ENCODE results near the gene DALRD3. TPM values are rescaled to one million over a fixed set of nuclear protein-coding genes. Genes with fewer than 3 reads are reported as not detected.

DALRD3 gene
- total RNA-seq, 2 donors from 2014 or later: 50.2 to 60.3 TPM

- H3K36me3 ChIP-seq: peaks cover 14 to 19% of the 10 kb centered on the region in 2 donors
- no peak for DNase-seq (ENCODE audit: low spot score)
- 97% methylated on average over 1 of the region's 1 CpG for WGBS
- H3K9me3 ChIP-seq: no peaks in the 10 kb centered on the region
- no peak overlapping the region for H3K27ac ChIP-seq
- no peak overlapping the region for H3K4me3 ChIP-seq
- H3K27me3 ChIP-seq (replicated peaks; ENCODE audit: insufficient read depth): no peaks in the 10 kb centered on the region
- intact Hi-C loops (cut with DNase I): no loop called here
- no peak for TF ChIP-seq POLR2A (IDR thresholded peaks at IDR 0.05)
- TF ChIP-seq CTCF (IDR thresholded peaks at IDR 0.05): no peak
- TF ChIP-seq POLR2AphosphoS5 (IDR thresholded peaks at IDR 0.05): no peak
- no peaks in the 10 kb centered on the region for H3K4me1 ChIP-seq (replicated peaks)
Measured at GRCh38 chr3:49053543-49053942, 35.2 kb upstream of the DALRD3 start.

- H3K36me3 ChIP-seq: peaks cover 0 to 17% of the 10 kb centered on the region in 2 donors
- DNase-seq (ENCODE audit: low spot score): no peak
- intact Hi-C loops (cut with DNase I): no loop called here
- no peaks in the 10 kb centered on the region for H3K4me1 ChIP-seq (replicated peaks)
- H3K27me3 ChIP-seq (replicated peaks; ENCODE audit: insufficient read depth): no peaks in the 10 kb centered on the region
- 94% methylated on average over 3 of the region's 3 CpGs for WGBS
- H3K4me3 ChIP-seq: no peak overlapping the region
- no peak overlapping the region for H3K27ac ChIP-seq
- no peak for TF ChIP-seq POLR2AphosphoS5 (IDR thresholded peaks at IDR 0.05)
- no peak for TF ChIP-seq POLR2A (IDR thresholded peaks at IDR 0.05)
- TF ChIP-seq CTCF (IDR thresholded peaks at IDR 0.05): no peak
- H3K9me3 ChIP-seq: no peaks in the 10 kb centered on the region
Measured at GRCh38 chr3:49035281-49035680, 16.9 kb upstream of the DALRD3 start.

GRCh38 chr3:49034650-49035049 is 16.3 kb upstream of the DALRD3 start:
- intact Hi-C loops (cut with DNase I): no loop called here
- Histone ChIP-seq H3K27me3 (replicated peaks; ENCODE audit: insufficient read depth) (no peaks in the 10 kb centered on the region), H3K9me3 (no peaks in the 10 kb centered on the region), H3K4me1 (replicated peaks) (no peaks in the 10 kb centered on the region), H3K27ac (no peak overlapping the region), H3K4me3 (no peak overlapping the region), H3K36me3 (peaks cover 0 to 17% of the 10 kb centered on the region in 2 donors)
- DNase-seq (ENCODE audit: low spot score): no peak
- WGBS: 64% methylated on average over 2 of the region's 2 CpGs
- TF ChIP-seq CTCF (IDR thresholded peaks at IDR 0.05) (no peak), POLR2A (IDR thresholded peaks at IDR 0.05) (no peak), POLR2AphosphoS5 (IDR thresholded peaks at IDR 0.05) (no peak)

GRCh38 chr3:49032646-49033304 is 14.4 kb upstream of the DALRD3 start:
- intact Hi-C loops (cut with DNase I): no loop called here
- Histone ChIP-seq H3K4me3 (no peak overlapping the region), H3K9me3 (no peaks in the 10 kb centered on the region), H3K36me3 (peaks cover 0 to 17% of the 10 kb centered on the region in 2 donors), H3K27me3 (replicated peaks; ENCODE audit: insufficient read depth) (no peaks in the 10 kb centered on the region), H3K27ac (no peak overlapping the region), H3K4me1 (replicated peaks) (peaks cover 6% of the 10 kb centered on the region)
- DNase-seq (ENCODE audit: low spot score): no peak
- WGBS: 87% methylated on average over 6 of the region's 6 CpGs
- TF ChIP-seq POLR2A (IDR thresholded peaks at IDR 0.05): no peak

GRCh38 chr3:49030321-49030720 is 11.9 kb upstream of the DALRD3 start:
- Histone ChIP-seq H3K27me3 (replicated peaks; ENCODE audit: insufficient read depth) (no peaks in the 10 kb centered on the region), H3K27ac (no peak overlapping the region), H3K9me3 (no peaks in the 10 kb centered on the region), H3K36me3 (peaks cover under 1 to 17% of the 10 kb centered on the region in 2 donors), H3K4me1 (replicated peaks) (peaks cover 6% of the 10 kb centered on the region), H3K4me3 (no peak overlapping the region)
- no peak for DNase-seq (ENCODE audit: low spot score)
- intact Hi-C loops (cut with DNase I): no loop called here
- TF ChIP-seq POLR2A (IDR thresholded peaks at IDR 0.05): no peak
- no peak for TF ChIP-seq POLR2AphosphoS5 (IDR thresholded peaks at IDR 0.05)
- no peak for TF ChIP-seq CTCF (IDR thresholded peaks at IDR 0.05)
- WGBS: 92% methylated on average over 6 of the region's 6 CpGs

All from prostate gland (tissue), 2 donors.